ENCODE data around the gene SCAF1. TPM values are rescaled to one million over a fixed set of nuclear protein-coding genes. Genes with fewer than 3 reads are reported as not detected.

SCAF1 gene
- total RNA-seq, 1 donor from 2014 or later = 51.0 TPM

- no peak for DNase-seq (ENCODE audit: low read depth)
- TF ChIP-seq CTCF (conservative IDR thresholded peaks at IDR 0.05; ENCODE audit: low read depth, low read length) = no peak
- H3K4me3 ChIP-seq (ENCODE audit: low read depth, low read length) = no peak overlapping the region
These were observed 46.8 kb upstream of the SCAF1 start for GRCh38 chr19:49594993-49595818.

GRCh38 chr19:49595819-49596404, 46.1 kb upstream of the SCAF1 start:
- TF ChIP-seq CTCF (conservative IDR thresholded peaks at IDR 0.05; ENCODE audit: low read depth, low read length) = no peak
- H3K4me3 ChIP-seq (ENCODE audit: low read depth, low read length) = no peak overlapping the region
- DNase-seq (ENCODE audit: low read depth) = no peak

GRCh38 chr19:49596407-49596806, 45.6 kb upstream of the SCAF1 start:
- DNase-seq (ENCODE audit: low read depth) = no peak
- no peak overlapping the region for H3K4me3 ChIP-seq (ENCODE audit: low read depth, low read length)
- TF ChIP-seq CTCF (conservative IDR thresholded peaks at IDR 0.05; ENCODE audit: low read depth, low read length) = no peak

- TF ChIP-seq CTCF (conservative IDR thresholded peaks at IDR 0.05; ENCODE audit: low read depth, low read length) = no peak
- no peak overlapping the region for H3K4me3 ChIP-seq (ENCODE audit: low read depth, low read length)
- DNase-seq (ENCODE audit: low read depth) = no peak
These were observed 44.9 kb upstream of the SCAF1 start for GRCh38 chr19:49596954-49597702.

- TF ChIP-seq CTCF (conservative IDR thresholded peaks at IDR 0.05; ENCODE audit: low read depth, low read length) = no peak
- H3K4me3 ChIP-seq (ENCODE audit: low read depth, low read length) = no peak overlapping the region
- DNase-seq (ENCODE audit: low read depth) = no peak
These were observed 44.4 kb upstream of the SCAF1 start for GRCh38 chr19:49597703-49597974.

GRCh38 chr19:49599378-49600295, 42.4 kb upstream of the SCAF1 start:
- TF ChIP-seq CTCF (conservative IDR thresholded peaks at IDR 0.05; ENCODE audit: low read depth, low read length) = no peak
- no peak for DNase-seq (ENCODE audit: low read depth)
- no peak overlapping the region for H3K4me3 ChIP-seq (ENCODE audit: low read depth, low read length)
